Kidney epithelial cell (primary cell): Measurements from ENCODE around the gene KRT72. TPM values are rescaled to one million over a fixed set of nuclear protein-coding genes. Genes with fewer than 3 reads are reported as not detected.

ENCODE experiments used
- DNase-seq: peaks from one replicate; pipeline ENCODE4 v3.0.0-alpha.2; 2010; ENCODE audit warnings: low read depth
- H3K27me3 ChIP-seq: 2 replicates; pipeline ENCODE4 v1.6.0; 2011; ENCODE audit warnings: low read length; ENCODE audit not compliant: control insufficient read depth, insufficient read depth
- H3K36me3 ChIP-seq: 2 replicates; pipeline ENCODE4 v1.5.1; 2011; ENCODE audit warnings: low read length; ENCODE audit not compliant: control insufficient read depth, insufficient read depth
- H3K4me3 ChIP-seq: 2 replicates; pipeline ENCODE4 v1.5.1; 2011; ENCODE audit warnings: low read depth, mild to moderate bottlenecking, control low read depth, low read length
- total RNA-seq: library from RNA; depleted of rRNA; stranded (reverse); fragments of >200 nt; gene quantifications from 2 replicates; pipeline ENCODE4 v1.2.3, GENCODE V29; 2015
- TF ChIP-seq, protein P1 (sequence below): IDR thresholded peaks from 2 replicates; pipeline ENCODE4 v1.5.1; 2011; ENCODE audit warnings: mild to moderate bottlenecking, moderate library complexity, low read length, control low read depth, inconsistent platforms; ENCODE audit not compliant: insufficient read depth, poor library complexity, severe bottlenecking

KRT72 gene
- total RNA-seq, result not detected in 2 replicates

- no peak for DNase-seq
- TF ChIP-seq, protein P1, sequence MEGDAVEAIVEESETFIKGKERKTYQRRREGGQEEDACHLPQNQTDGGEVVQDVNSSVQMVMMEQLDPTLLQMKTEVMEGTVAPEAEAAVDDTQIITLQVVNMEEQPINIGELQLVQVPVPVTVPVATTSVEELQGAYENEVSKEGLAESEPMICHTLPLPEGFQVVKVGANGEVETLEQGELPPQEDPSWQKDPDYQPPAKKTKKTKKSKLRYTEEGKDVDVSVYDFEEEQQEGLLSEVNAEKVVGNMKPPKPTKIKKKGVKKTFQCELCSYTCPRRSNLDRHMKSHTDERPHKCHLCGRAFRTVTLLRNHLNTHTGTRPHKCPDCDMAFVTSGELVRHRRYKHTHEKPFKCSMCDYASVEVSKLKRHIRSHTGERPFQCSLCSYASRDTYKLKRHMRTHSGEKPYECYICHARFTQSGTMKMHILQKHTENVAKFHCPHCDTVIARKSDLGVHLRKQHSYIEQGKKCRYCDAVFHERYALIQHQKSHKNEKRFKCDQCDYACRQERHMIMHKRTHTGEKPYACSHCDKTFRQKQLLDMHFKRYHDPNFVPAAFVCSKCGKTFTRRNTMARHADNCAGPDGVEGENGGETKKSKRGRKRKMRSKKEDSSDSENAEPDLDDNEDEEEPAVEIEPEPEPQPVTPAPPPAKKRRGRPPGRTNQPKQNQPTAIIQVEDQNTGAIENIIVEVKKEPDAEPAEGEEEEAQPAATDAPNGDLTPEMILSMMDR, result no peak
- Histone ChIP-seq H3K4me3 (no peak within 1 kb of the TSS), H3K27me3 (peaks cover 43% of the 10 kb centered on the region), H3K36me3 (no peaks in the 10 kb centered on the region)
These were observed at the start of gene KRT72 for GRCh38 chr12:52600941-52601481. TSS of gene KRT72 (minus strand) at chr12:52601463. CDS start at chr12:52601452, 11 bp downstream.

- TF ChIP-seq, protein P1, result no peak
- H3K4me3 ChIP-seq, result no peak overlapping the region
- H3K36me3 ChIP-seq, result no peaks in the 10 kb centered on the region
- peak; percentile 14 for DNase-seq
- H3K27me3 ChIP-seq, result no peaks in the 10 kb centered on the region
These were observed 49.3 kb upstream of the KRT72 start for GRCh38 chr12:52650520-52651081.

DNA sequence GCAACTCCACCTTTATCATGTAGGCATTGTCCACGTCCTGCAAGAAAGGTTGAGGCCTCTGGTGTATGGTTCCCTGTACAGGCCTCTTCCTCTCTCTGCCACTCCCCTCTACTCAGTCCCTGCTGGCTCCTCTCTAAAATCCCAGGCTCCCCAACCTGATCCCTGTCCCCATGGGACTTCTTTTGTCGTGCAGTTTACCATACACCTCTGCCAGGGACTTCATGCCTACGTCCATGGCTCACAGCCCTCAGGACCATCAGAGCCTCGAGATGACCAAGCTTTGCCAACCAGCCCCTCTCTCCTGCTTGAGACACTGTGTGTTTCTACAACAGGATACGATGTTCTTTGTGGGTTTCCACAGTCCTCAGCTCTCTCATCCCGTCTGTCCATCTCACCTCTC, 47.8 kb upstream of the KRT72 start:
- Histone ChIP-seq H3K36me3 (no peaks in the 10 kb centered on the region), H3K27me3 (no peaks in the 10 kb centered on the region), H3K4me3 (no peak overlapping the region)
- TF ChIP-seq, protein P1, result no peak
- DNase-seq, result no peak

- no peak overlapping the region for H3K4me3 ChIP-seq
- TF ChIP-seq, protein P1, result no peak
These were observed 46.8 kb upstream of the KRT72 start for GRCh38 chr12:52648012-52648550.

GRCh38 chr12:52647601-52648000, 46.3 kb upstream of the KRT72 start:
- DNase-seq, result no peak
- no peaks in the 10 kb centered on the region for H3K27me3 ChIP-seq
- H3K4me3 ChIP-seq, result no peak overlapping the region
- H3K36me3 ChIP-seq, result no peaks in the 10 kb centered on the region
- TF ChIP-seq, protein P1, result no peak

More at GRCh38 chr12:52648012-52648550, 46.8 kb upstream of the KRT72 start:
- DNase-seq, result no peak
- Histone ChIP-seq H3K36me3 (no peaks in the 10 kb centered on the region), H3K27me3 (no peaks in the 10 kb centered on the region)
